Colonic mucosa (tissue), 4 donors: ENCODE data around the gene PLXDC2. TPM values are rescaled to one million over a fixed set of nuclear protein-coding genes. Genes with fewer than 3 reads are reported as not detected.

Source experiments
- DNase-seq: peaks from one replicate; pipeline ENCODE4 v3.0.0-alpha.2; 2020
- H3K27ac ChIP-seq: fragments of 200-600 bp; one replicate; pipeline ENCODE4 v1.8.0; 2021
- H3K27me3 ChIP-seq: fragments of 200-600 bp; one replicate; pipeline ENCODE4 v1.8.0; 2021
- H3K36me3 ChIP-seq: fragments of 200-600 bp; one replicate; pipeline ENCODE4 v1.8.0; 2021
- H3K4me1 ChIP-seq: fragments of 200-600 bp; one replicate; pipeline ENCODE4 v1.8.0; 2021; ENCODE audit warnings: mild to moderate bottlenecking
- H3K4me3 ChIP-seq: fragments of 200-600 bp; one replicate; pipeline ENCODE4 v1.8.0; 2021
- H3K9ac ChIP-seq, 2 donors: one replicate each; pipeline ENCODE4 v1.7.0; 2013; ENCODE audit warnings: control low read depth in 2 of 2, low read depth in 2 of 2, low read length in 2 of 2
- H3K9me3 ChIP-seq: fragments of 200-600 bp; one replicate; pipeline ENCODE4 v1.8.0; 2021
- intact Hi-C: fragments of 100-400 bp; cut with DNase I; formaldehyde crosslinking; loops from one replicate; pipeline ENCODE4 v1.14.1; 2022
- total RNA-seq, 2 donors: library from RNA; stranded (reverse); fragmentation: NEBNext Ultra II Directional in 1 of 2; extraction: Animal tissue kit (Norgen Biotek cat#: 25700) in 1 of 2; gene quantifications; one replicate each; pipeline ENCODE4 v1.2.1, GENCODE V29; 2021
- TF ChIP-seq, protein P1 (sequence below): fragments of 200-600 bp; IDR thresholded peaks from one replicate; pipeline ENCODE4 v1.8.0; 2022; ENCODE audit warnings: antibody characterized with exemption, mild to moderate bottlenecking
- donor health status: healthy.
- donor health status: DM: no; HTN: no; CAD: no.
- donor health status: DM: no; HTN: no; CAD: no.

PLXDC2 gene
- total RNA-seq, 2 donors from 2014 or later: 12.5 to 22.4 TPM

DNA sequence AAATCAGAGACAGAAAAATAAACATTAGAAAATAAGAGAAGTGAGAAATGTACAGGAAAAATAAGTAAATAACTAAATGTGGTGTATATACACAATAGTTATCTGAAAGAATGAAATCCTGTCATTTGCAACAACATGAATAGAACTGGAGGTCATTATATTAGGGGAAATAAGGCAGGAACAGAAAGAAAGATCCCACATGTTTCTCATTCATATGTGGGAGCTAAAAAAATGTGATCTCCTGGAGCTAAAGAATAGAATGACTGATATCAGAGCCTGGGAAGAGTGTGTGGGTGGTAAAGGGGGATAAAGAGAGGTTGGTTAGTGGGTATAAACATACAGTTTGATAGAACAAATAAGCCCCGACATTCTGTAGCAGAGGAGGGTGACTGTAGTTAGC is 27.3 kb downstream of the PLXDC2 start:
- DNase-seq: no peak
- Histone ChIP-seq H3K9ac (no peak overlapping the region), H3K27me3 (no peaks in the 10 kb centered on the region), H3K4me1 (no peaks in the 10 kb centered on the region), H3K4me3 (no peak overlapping the region), H3K36me3 (no peaks in the 10 kb centered on the region), H3K27ac (no peak overlapping the region), H3K9me3 (no peaks in the 10 kb centered on the region)
- intact Hi-C loops: no loop called here
- TF ChIP-seq, protein P1, sequence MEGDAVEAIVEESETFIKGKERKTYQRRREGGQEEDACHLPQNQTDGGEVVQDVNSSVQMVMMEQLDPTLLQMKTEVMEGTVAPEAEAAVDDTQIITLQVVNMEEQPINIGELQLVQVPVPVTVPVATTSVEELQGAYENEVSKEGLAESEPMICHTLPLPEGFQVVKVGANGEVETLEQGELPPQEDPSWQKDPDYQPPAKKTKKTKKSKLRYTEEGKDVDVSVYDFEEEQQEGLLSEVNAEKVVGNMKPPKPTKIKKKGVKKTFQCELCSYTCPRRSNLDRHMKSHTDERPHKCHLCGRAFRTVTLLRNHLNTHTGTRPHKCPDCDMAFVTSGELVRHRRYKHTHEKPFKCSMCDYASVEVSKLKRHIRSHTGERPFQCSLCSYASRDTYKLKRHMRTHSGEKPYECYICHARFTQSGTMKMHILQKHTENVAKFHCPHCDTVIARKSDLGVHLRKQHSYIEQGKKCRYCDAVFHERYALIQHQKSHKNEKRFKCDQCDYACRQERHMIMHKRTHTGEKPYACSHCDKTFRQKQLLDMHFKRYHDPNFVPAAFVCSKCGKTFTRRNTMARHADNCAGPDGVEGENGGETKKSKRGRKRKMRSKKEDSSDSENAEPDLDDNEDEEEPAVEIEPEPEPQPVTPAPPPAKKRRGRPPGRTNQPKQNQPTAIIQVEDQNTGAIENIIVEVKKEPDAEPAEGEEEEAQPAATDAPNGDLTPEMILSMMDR: no peak

DNA sequence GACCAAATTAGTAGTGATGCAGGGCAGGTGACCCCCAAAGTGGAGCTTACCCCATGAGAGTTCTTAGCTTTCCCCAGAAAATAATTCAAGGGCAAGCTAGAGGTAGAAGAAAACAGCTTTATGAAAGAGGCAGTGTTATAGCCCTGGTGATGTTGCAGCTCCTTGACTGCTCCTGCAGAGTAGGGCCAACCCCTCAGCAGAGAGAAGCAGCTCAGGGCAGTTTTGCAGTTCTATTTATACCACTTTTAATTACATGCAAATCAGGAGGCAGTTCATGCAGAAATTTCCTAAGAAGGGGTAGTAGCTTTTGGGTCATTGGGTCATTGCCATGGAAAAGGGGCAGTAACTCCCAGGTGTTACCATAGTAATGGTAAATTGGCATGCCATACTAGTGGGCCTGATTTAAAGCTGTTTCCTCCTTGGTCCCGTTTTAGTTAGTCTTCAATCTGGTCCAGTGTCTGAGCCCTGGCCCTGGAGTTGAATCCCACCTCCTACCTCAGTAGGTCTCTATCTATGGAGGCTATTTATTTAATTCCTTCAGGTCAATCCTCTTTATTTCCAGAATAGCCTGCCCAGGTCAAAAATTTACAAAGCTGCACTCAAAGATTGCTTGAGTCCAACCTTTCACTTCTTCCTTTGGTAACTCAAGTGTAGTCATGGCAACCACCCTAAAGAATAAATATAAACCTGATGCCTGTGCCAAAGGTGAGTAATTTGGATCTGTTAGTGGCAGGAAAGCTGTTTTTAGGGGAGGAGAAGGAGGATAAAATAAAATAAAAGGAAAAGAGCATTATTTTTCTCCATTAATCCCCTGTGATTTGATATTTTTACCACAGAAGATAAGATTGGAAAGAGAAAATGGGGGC is 29.5 kb downstream of the PLXDC2 start:
- no peaks in the 10 kb centered on the region for H3K9me3 ChIP-seq
- no peaks in the 10 kb centered on the region for H3K36me3 ChIP-seq
- no peak overlapping the region for H3K9ac ChIP-seq
- no peak for DNase-seq
- no peaks in the 10 kb centered on the region for H3K4me1 ChIP-seq
- no peak overlapping the region for H3K27ac ChIP-seq
- intact Hi-C loops: no loop called here
- H3K27me3 ChIP-seq: no peaks in the 10 kb centered on the region
- no peak overlapping the region for H3K4me3 ChIP-seq
- TF ChIP-seq, protein P1: no peak

DNA sequence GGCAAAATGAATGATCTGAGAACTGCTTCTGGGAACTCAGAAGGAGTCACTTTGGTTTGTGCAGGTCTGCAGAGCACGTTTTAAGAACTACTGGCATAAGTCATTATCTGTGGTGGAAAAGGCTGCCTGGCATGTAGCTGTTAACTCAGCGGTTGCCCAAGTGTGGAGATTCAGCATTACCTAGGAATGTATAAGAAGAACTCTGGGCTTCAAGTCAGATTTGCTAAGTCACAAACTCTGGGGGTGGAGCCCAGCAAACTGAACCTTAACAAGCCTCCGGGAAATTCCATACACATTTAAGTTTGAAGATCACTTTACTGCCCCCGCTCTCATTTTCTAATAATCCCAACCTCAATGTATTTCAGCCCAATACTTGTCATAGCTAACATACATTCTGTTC is 31.1 kb downstream of the PLXDC2 start:
- no peaks in the 10 kb centered on the region for H3K9me3 ChIP-seq
- no peak overlapping the region for H3K27ac ChIP-seq
- intact Hi-C loops: no loop called here
- no peaks in the 10 kb centered on the region for H3K36me3 ChIP-seq
- no peaks in the 10 kb centered on the region for H3K4me1 ChIP-seq
- H3K27me3 ChIP-seq: no peaks in the 10 kb centered on the region
- TF ChIP-seq, protein P1: no peak
- H3K9ac ChIP-seq: no peak overlapping the region
- no peak overlapping the region for H3K4me3 ChIP-seq
- DNase-seq: no peak

DNA sequence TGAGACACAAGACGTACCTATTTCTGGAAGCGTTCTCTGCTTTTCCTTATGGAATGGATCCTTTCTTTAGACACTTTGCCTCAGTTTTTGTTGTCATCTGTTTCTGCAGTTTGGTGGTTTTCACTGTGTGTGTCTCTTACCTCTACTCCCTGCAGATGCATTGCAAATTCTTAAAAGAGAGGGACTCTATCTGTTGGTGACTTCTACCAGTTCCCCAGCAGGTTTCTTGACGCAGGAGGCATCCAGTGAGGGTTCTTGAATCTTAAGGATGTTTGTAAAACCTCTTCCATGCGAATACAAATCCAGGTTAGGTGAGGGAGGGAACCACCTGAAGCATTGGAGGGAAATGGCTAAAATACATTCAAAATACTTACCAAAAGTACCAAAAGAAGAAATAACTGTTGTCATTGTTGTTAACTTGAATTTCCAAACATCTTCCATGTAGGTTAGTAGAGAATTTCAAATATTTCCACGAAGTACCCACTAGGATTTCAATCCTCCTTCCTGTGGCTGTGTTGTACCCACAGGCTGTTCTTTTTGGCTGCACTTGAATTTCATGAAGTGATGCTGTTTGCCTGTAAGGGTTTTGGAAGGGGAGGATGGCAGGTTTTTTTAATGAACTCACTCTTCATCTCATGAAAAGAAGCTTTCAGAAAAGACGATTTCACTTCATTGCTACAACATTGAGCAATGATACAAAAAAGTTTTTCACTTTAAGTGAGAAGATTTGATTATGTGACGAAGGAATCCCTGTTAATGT is 32.2 kb downstream of the PLXDC2 start:
- TF ChIP-seq, protein P1: no peak
- no peak overlapping the region for H3K27ac ChIP-seq
- no peaks in the 10 kb centered on the region for H3K27me3 ChIP-seq
- no peak for DNase-seq
- intact Hi-C loops: no loop called here
- no peak overlapping the region for H3K4me3 ChIP-seq
- H3K9me3 ChIP-seq: no peaks in the 10 kb centered on the region
- H3K4me1 ChIP-seq: no peaks in the 10 kb centered on the region
- no peak overlapping the region for H3K9ac ChIP-seq
- H3K36me3 ChIP-seq: no peaks in the 10 kb centered on the region

DNA sequence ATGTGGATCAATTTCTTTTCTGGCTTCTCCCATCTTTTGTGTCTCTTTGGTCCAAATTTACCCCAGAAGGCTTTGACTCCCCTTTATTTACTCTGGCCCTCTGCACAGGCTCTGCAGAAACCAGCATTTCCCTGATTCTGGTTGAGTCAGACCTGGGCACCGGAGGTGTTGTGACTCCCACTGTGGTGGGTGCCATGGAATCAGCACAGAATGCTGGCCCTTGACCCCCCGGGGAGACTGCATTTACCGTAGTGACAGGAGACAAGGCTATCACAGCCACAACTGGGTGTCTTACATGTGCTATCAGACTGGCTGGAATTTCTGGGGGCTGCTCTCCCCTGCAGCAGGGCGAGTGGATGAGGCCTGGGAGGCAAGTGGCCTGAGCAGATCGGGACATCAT is 37.6 kb downstream of the PLXDC2 start:
- no peaks in the 10 kb centered on the region for H3K27me3 ChIP-seq
- no peaks in the 10 kb centered on the region for H3K9me3 ChIP-seq
- H3K27ac ChIP-seq: no peak overlapping the region
- no peak overlapping the region for H3K4me3 ChIP-seq
- TF ChIP-seq, protein P1: no peak
- no peaks in the 10 kb centered on the region for H3K4me1 ChIP-seq
- no peak for DNase-seq
- H3K9ac ChIP-seq: no peak overlapping the region
- intact Hi-C loops: no loop called here
- no peaks in the 10 kb centered on the region for H3K36me3 ChIP-seq
